ENCODE results near the gene SAGE1.
"Not testable (repeated sequence)": the region's sequence is repeated elsewhere in the genome, so short reads cannot be mapped to it uniquely, and the experiment has no call there.

DNA sequence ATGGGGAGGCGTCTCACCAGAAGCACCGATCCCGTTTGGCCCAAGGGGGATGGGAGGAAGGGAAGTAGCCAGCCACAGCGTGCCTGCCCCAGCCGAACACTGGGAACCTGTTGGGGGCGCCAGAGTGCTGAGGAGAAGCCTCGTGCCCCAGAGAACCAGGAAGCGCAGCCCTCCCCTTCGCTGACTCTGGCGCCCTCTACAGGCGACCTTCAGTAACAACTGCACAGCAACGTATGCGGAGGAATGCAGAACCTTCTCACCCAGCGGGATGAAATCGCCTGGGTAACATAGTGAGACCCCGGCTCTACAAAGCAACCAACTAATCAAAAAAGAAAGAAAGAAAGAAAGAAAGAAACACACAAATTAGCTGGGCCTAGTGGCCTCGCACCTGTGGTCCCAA lies 39.1 kb upstream of the SAGE1 start, which contains the start of gene CT45A8:
- TF ChIP-seq POLR2AphosphoS5 (IDR thresholded peaks at IDR 0.05; ENCODE audit: control insufficient read depth, insufficient read depth, low read depth, low read length); EZH2 (IDR thresholded peaks at IDR 0.05; ENCODE audit: borderline replicate concordance, low read depth, low read length); CEBPG (CRISPR knock-in tag; IDR thresholded peaks at IDR 0.05); CEBPG (tag; conservative IDR thresholded peaks at IDR 0.05 in 1 of 2, IDR thresholded peaks at IDR 0.05 in 1 of 2); CREB1 (IDR thresholded peaks at IDR 0.05); CREB1 (CRISPR knock-in tag; IDR thresholded peaks at IDR 0.05); TAF1 (IDR thresholded peaks at IDR 0.05; ENCODE audit: control insufficient read depth, extremely low read depth, insufficient read depth, low read length, severe bottlenecking); RFX1 (IDR thresholded peaks at IDR 0.05); ILK (tag; IDR thresholded peaks at IDR 0.05; ENCODE audit: borderline replicate concordance, low read depth); HNRNPLL (IDR thresholded peaks at IDR 0.05; ENCODE audit: low read depth, low read length, poor library complexity, severe bottlenecking); RBBP5 (IDR thresholded peaks at IDR 0.05; ENCODE audit: borderline replicate concordance, insufficient read depth, low read length, poor library complexity, severe bottlenecking): not testable (repeated sequence)
- TF ChIP-seq, protein P1, sequence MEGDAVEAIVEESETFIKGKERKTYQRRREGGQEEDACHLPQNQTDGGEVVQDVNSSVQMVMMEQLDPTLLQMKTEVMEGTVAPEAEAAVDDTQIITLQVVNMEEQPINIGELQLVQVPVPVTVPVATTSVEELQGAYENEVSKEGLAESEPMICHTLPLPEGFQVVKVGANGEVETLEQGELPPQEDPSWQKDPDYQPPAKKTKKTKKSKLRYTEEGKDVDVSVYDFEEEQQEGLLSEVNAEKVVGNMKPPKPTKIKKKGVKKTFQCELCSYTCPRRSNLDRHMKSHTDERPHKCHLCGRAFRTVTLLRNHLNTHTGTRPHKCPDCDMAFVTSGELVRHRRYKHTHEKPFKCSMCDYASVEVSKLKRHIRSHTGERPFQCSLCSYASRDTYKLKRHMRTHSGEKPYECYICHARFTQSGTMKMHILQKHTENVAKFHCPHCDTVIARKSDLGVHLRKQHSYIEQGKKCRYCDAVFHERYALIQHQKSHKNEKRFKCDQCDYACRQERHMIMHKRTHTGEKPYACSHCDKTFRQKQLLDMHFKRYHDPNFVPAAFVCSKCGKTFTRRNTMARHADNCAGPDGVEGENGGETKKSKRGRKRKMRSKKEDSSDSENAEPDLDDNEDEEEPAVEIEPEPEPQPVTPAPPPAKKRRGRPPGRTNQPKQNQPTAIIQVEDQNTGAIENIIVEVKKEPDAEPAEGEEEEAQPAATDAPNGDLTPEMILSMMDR (IDR thresholded peaks at IDR 0.05 in 2 of 3, conservative IDR thresholded peaks at IDR 0.05 in 1 of 3; ENCODE audit: insufficient read depth in 2 of 3, low read depth in 1 of 3, low read length in 3 of 3): not testable (repeated sequence)
- TF ChIP-seq, protein P2, sequence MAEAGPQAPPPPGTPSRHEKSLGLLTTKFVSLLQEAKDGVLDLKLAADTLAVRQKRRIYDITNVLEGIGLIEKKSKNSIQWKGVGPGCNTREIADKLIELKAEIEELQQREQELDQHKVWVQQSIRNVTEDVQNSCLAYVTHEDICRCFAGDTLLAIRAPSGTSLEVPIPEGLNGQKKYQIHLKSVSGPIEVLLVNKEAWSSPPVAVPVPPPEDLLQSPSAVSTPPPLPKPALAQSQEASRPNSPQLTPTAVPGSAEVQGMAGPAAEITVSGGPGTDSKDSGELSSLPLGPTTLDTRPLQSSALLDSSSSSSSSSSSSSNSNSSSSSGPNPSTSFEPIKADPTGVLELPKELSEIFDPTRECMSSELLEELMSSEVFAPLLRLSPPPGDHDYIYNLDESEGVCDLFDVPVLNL (CRISPR knock-in tag; IDR thresholded peaks at IDR 0.05; ENCODE audit: low read depth): not testable (repeated sequence)
- TF ChIP-seq, protein P3, sequence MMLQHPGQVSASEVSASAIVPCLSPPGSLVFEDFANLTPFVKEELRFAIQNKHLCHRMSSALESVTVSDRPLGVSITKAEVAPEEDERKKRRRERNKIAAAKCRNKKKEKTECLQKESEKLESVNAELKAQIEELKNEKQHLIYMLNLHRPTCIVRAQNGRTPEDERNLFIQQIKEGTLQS (IDR thresholded peaks at IDR 0.05): not testable (repeated sequence)
- TF ChIP-seq, protein P3 (CRISPR knock-in tag; conservative IDR thresholded peaks at IDR 0.05): not testable (repeated sequence)
